GM12875 (cell line): ENCODE results near the gene USP5.

Source experiments
- H3K4me3 ChIP-seq: one replicate; pipeline ENCODE4 v1.5.1; 2011; ENCODE audit warnings: low read depth, low read length, control low read depth
- TF ChIP-seq, protein P1 (sequence below): IDR thresholded peaks from 2 replicates; pipeline ENCODE4 v1.5.1; 2011; ENCODE audit warnings: low read depth, mild to moderate bottlenecking, control low read depth, inconsistent platforms, low read length, moderate library complexity, borderline replicate concordance; ENCODE audit not compliant: insufficient read depth

USP5 gene

DNA sequence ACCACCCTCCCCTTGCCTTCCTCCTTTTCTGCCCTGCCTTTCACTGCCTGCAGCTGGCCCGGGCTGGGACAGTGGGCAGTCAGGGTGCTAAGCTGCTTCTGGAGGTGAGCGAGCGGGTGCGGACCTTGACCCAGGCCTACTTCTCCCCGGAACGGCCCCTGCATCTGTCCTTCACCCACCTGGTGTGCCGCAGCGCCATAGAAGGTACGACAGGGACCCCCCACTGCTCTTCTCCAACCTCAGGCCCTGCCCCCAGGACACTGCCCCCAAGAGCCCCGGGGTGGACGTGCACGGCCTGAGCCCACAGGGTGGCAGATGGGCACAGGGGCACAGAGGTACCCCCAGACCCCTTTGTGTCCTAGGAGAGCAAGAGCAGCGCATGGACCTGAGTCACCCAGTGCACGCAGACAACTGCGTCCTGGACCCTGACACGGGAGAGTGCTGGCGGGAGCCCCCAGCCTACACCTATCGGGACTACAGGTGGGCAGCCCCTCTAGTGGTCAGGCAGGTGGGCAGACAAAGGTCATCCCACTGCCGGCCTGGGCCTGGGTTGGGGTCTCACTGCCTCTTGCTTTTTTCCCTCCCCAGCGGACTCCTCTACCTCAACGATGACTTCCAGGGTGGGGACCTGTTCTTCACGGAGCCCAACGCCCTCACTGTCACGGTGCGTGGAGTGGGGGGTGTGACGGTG lies 14.4 kb upstream of the USP5 start:
- TF ChIP-seq, protein P1, sequence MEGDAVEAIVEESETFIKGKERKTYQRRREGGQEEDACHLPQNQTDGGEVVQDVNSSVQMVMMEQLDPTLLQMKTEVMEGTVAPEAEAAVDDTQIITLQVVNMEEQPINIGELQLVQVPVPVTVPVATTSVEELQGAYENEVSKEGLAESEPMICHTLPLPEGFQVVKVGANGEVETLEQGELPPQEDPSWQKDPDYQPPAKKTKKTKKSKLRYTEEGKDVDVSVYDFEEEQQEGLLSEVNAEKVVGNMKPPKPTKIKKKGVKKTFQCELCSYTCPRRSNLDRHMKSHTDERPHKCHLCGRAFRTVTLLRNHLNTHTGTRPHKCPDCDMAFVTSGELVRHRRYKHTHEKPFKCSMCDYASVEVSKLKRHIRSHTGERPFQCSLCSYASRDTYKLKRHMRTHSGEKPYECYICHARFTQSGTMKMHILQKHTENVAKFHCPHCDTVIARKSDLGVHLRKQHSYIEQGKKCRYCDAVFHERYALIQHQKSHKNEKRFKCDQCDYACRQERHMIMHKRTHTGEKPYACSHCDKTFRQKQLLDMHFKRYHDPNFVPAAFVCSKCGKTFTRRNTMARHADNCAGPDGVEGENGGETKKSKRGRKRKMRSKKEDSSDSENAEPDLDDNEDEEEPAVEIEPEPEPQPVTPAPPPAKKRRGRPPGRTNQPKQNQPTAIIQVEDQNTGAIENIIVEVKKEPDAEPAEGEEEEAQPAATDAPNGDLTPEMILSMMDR: no peak

DNA sequence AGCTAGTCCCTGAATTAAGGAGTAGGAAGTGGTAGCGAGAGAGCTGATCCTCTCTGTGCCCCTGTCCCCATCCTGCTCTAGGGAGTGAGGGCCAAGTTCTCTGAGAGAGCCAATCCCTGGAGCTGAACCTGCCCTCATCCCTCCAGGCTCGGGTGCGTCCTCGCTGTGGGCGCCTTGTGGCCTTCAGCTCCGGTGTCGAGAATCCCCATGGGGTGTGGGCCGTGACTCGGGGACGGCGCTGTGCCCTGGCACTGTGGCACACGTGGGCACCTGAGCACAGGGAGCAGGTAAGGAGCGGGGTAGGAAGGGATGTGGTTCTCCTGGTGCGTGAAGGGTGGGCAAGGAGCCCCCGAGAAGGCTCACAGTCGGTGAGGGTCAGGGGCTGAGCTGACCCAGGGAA lies 13.1 kb upstream of the USP5 start:
- TF ChIP-seq, protein P1: no peak
- no peak overlapping the region for H3K4me3 ChIP-seq

More for the DNA sequence above, 14.4 kb upstream of the USP5 start:
- no peak overlapping the region for H3K4me3 ChIP-seq

DNA sequence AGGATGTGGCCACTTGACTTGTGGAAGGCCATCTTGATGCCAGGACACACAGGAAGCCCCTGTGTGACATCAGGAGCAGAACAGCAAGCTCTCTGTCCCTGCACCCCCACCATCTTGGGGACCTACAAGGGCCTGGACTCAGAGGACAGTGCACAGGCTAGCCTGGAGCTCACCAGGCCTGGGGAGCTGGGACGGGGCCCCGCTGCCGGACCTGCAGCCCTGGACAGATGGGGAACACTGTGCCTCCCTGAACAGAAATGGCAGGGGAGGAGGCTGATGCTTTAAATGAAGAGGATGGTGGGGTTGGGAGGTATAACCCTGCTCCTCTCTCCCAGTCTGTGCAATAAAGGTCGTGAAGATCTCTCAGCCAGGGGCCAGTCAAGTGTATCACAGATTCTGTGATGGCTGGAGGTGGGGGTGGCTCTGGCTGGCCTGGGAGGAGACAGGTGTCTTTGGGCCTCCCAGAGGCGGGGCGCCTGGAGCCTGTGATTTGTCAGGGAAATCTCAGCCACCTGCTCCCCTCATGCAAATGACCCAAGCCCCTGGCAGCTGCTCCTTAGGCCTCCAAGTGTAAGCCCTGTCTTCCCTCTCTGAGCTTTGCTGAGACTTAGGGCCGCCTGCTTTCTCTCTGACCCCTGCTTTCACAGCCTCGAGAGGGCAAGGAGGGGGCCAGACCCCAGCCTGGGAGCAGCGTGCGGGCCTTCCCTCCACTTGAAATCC lies 12.3 kb upstream of the USP5 start:
- TF ChIP-seq, protein P1: no peak
- no peak overlapping the region for H3K4me3 ChIP-seq

DNA sequence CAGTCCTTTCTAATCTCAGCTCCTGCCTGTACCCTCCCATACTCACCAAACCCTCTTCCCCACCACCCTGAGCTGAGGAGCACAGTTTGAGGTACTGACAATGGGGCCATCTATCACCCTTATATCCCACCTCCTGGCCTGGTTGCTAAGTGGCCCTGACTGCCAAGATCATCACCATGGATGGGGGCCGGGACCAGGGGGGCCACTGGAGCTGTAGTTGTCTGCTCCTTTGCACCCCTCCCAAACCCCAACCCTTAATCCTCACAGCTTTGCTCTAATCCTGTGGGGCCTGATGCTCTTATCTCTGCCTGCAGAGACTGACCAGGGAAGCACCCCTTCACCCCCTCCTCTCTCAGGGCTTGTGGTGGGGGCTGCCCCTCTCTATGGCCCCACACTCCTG lies 11.6 kb upstream of the USP5 start:
- no peak overlapping the region for H3K4me3 ChIP-seq
- TF ChIP-seq, protein P1: no peak

DNA sequence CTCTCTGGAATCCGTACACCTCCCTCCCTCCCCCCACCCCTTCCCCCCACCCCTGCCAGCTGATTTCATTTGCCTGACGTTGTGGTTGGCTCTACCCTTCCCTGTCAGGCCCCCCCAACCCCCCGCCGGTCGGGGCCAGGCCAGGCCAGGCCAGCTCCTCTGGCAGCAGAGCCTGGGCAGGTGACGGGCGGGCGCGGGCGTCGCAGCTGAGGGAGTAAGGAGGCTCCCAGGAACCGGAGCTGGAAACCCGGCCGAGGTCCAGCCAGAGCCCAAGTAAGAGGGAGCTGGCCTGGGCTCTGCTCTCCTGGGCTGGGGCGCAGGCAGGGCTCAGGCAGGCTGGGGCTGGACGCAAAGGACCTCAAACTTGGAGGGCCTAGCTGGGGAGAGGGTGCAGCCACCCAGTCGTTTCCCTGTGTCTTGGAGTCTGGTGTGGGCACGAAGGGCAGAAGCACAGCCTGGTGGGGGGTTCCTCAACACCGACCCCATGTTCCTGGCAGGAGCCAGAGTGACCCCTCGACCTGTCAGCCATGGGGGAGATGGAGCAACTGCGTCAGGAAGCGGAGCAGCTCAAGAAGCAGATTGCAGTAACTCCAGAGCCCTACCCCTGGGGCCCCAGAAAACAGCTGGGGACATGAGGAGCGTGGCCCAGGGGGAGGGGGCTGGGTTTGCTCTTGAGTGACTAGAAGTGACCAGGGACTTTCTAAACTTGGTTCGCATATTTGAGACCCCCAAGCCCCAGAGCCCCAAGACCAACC lies 11.0 kb upstream of the USP5 start, which contains the start of gene GNB3:
GNB3 (plus strand) TSS at position 165 of the 755 bp plus-strand sequence; CDS start at position 528, 363 bp downstream.
- no peak within 1 kb of the TSS for H3K4me3 ChIP-seq
- TF ChIP-seq, protein P1: no peak

DNA sequence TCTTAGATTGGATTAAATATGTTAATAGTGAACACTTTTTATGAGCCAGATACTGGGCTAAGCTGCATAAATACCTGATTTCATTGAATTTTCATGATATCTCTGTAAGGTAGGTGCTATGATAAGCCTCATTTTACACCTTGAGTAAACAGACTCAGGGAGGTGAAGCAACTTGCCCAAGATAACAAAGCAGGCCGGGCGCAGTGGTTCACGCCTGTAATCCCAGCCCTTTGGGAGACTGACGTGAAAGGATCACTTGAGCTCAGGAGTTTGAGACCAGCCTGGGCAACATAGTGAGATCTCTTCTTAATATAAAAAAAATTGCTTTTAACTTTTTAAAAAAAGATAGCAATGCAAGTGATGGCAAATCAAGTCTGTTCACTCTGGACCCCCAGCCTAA lies 9.9 kb upstream of the USP5 start:
- TF ChIP-seq, protein P1: no peak
- H3K4me3 ChIP-seq: no peak overlapping the region
